ENCODE results near the gene SASH1.

The SASH1 gene

GRCh38 chr6:148450866-148451265 lies 108.2 kb downstream of the SASH1 start:
- H3K9me3 Mint-ChIP-seq, result no peaks in the 10 kb centered on the region
- peaks cover 31 to 74% of the 10 kb centered on the region in 2 donors for H3K27me3 Mint-ChIP-seq
- DNase-seq (no peak), ATAC-seq (replicated peaks) (no peak)
- H3K27ac Mint-ChIP-seq, result no peak overlapping the region
- peaks cover 4 to 8% of the 10 kb centered on the region in 2 donors for H3K4me1 Mint-ChIP-seq
- no peak overlapping the region for H3K4me3 Mint-ChIP-seq
- H3K36me3 Mint-ChIP-seq, result no peaks in the 10 kb centered on the region

GRCh38 chr6:148451690-148452089 lies 109.1 kb downstream of the SASH1 start:
- H3K4me1 Mint-ChIP-seq, result peaks cover 4 to 8% of the 10 kb centered on the region in 2 donors
- no peaks in the 10 kb centered on the region for H3K9me3 Mint-ChIP-seq
- DNase-seq, result no peak
- no peak overlapping the region for H3K4me3 Mint-ChIP-seq
- no peak overlapping the region for H3K27ac Mint-ChIP-seq
- peak; percentile 72 to 83 for ATAC-seq (replicated peaks)
- peaks cover 34 to 67% of the 10 kb centered on the region in 2 donors for H3K27me3 Mint-ChIP-seq
- no peaks in the 10 kb centered on the region for H3K36me3 Mint-ChIP-seq

- H3K4me1 Mint-ChIP-seq, result peaks cover 4 to 8% of the 10 kb centered on the region in 2 donors
- ATAC-seq (replicated peaks), result no peak
- no peaks in the 10 kb centered on the region for H3K9me3 Mint-ChIP-seq
- no peaks in the 10 kb centered on the region for H3K36me3 Mint-ChIP-seq
- no peak for DNase-seq
- no peak overlapping the region for H3K4me3 Mint-ChIP-seq
- H3K27me3 Mint-ChIP-seq, result peaks cover 26 to 66% of the 10 kb centered on the region in 2 donors
- H3K27ac Mint-ChIP-seq, result no peak overlapping the region
Observed at GRCh38 chr6:148452876-148453275, 110.2 kb downstream of the SASH1 start.

DNA sequence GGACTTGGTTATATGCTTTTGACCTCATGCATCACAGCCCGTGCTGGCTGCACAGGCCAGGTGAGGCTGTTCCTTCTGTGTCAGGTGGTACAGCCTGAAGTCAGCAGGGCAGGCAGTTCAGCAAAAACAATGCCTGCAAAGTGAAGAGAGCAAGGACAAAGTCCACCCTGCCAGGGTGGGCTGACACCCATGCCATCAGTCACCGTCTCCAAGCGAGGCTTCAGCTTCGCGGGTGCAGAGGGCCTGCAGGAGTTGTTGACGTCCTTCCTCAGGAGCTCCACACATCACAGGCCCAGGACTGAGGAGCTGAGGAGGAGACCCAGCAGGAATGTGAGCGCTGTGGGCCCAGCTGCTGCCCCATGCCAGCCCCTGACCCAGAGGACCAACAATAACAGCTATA lies 111.3 kb downstream of the SASH1 start:
- Mint-ChIP-seq H3K27ac (no peak overlapping the region), H3K9me3 (no peaks in the 10 kb centered on the region)
- ATAC-seq (replicated peaks), result no peak

DNA sequence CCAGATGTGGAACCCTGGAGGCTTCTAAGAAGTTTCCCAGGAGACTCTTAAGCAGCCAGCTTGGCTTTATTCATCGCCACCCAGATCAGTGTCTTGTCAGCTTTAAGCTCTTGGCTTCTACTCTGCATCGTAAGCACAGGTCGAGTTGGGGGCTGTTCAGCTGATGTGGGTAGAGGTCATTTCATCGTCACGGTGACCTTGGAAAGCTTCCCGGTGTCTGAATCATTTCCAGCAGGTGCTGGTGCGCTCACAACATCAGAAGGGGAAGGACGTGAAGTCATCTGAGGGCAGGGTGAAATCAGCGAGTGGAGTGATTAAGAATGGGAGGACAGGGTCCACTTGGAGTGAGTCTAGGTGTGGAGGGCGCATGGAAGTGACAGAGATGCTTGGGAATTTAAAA lies 112.6 kb downstream of the SASH1 start:
- H3K9me3 Mint-ChIP-seq, result no peaks in the 10 kb centered on the region

More for the DNA sequence above, 111.3 kb downstream of the SASH1 start:
- no peaks in the 10 kb centered on the region for H3K36me3 Mint-ChIP-seq
- H3K27me3 Mint-ChIP-seq, result peaks cover 16 to 59% of the 10 kb centered on the region in 2 donors
- no peak overlapping the region for H3K4me3 Mint-ChIP-seq
- no peaks in the 10 kb centered on the region for H3K4me1 Mint-ChIP-seq
- DNase-seq, result no peak

DNA sequence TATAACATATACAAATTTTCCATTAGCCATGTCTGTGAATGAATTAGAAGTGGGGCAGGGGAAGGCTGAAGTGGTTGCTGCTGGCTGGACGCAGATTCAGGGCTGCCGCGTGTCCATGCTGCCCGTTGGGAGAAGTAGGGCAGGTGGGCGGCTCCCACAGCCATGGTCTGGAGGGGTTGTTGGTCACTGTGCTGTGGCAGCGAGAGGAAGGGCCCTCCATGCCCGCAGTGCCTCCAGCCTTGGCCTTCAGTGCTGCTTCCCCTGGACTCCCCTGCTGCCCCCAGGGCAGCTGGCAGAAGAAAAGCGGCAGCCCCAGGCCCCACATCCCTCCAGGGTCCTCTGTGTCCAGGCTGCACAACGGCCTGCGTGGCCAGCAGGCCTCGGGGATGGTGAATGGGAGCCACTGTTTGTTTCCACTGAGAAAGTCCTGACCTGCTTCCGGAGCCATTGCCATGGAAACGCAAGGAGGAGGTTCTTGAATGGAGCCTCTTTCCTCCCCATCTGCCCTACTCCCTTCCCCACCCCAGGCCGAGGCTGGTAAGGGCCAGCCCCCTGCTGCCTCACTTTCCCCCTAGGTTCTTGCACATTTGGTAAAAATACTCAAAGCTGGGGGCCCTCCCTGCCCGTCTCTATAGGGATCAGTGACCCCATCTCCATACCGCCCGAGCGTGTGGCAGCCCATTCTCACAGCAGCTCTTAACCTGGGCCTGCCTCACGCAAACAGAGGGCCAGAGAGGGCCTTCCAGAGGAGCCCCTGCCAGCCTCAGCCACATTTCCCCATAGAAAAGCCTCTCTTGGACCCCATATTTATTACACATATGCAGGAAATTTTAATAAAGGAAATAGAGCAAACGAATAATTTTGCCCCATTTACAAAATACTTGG lies 113.3 kb downstream of the SASH1 start:
- no peak overlapping the region for H3K4me3 Mint-ChIP-seq
- H3K36me3 Mint-ChIP-seq, result no peaks in the 10 kb centered on the region
- no peak for DNase-seq
- H3K9me3 Mint-ChIP-seq, result no peaks in the 10 kb centered on the region
- peaks cover 12 to 56% of the 10 kb centered on the region in 2 donors for H3K27me3 Mint-ChIP-seq
- ATAC-seq (replicated peaks), result no peak
- H3K27ac Mint-ChIP-seq, result no peak overlapping the region
- no peaks in the 10 kb centered on the region for H3K4me1 Mint-ChIP-seq

More for the DNA sequence above, 112.6 kb downstream of the SASH1 start:
- H3K4me1 Mint-ChIP-seq, result no peaks in the 10 kb centered on the region
- no peaks in the 10 kb centered on the region for H3K36me3 Mint-ChIP-seq
- H3K27ac Mint-ChIP-seq, result no peak overlapping the region
- no peak for ATAC-seq (replicated peaks)
- no peak overlapping the region for H3K4me3 Mint-ChIP-seq
- H3K27me3 Mint-ChIP-seq, result peaks cover 14 to 59% of the 10 kb centered on the region in 2 donors
- no peak for DNase-seq

- no peak for DNase-seq
- no peak overlapping the region for H3K4me3 Mint-ChIP-seq
- H3K27ac Mint-ChIP-seq, result no peak overlapping the region
- H3K36me3 Mint-ChIP-seq, result no peaks in the 10 kb centered on the region
- peaks cover 12 to 49% of the 10 kb centered on the region in 2 donors for H3K27me3 Mint-ChIP-seq
- H3K9me3 Mint-ChIP-seq, result no peaks in the 10 kb centered on the region
- ATAC-seq (replicated peaks), result no peak
- H3K4me1 Mint-ChIP-seq, result no peaks in the 10 kb centered on the region
Observed at GRCh38 chr6:148457137-148457842, 114.7 kb downstream of the SASH1 start.

DNA sequence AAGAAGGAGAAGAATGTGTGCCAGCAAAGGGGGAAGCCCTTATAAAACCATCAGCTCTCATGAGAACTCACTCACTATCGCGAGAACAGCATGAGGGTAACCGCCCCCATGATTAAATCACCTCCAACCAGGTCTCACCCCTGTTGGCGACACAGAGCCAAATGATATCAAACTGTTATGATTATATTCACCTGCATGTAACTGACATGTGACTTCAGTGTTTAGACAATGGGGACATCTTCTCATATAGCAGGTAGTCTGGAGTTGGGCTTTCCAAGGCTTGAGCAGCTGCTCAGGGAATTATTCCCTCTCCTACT lies 115.2 kb downstream of the SASH1 start:
- Mint-ChIP-seq H3K27me3 (peaks cover 12 to 49% of the 10 kb centered on the region in 2 donors), H3K27ac (no peak overlapping the region), H3K4me3 (no peak overlapping the region), H3K9me3 (no peaks in the 10 kb centered on the region), H3K4me1 (no peaks in the 10 kb centered on the region), H3K36me3 (no peaks in the 10 kb centered on the region)
- no peak for DNase-seq
- no peak for ATAC-seq (replicated peaks)

DNA sequence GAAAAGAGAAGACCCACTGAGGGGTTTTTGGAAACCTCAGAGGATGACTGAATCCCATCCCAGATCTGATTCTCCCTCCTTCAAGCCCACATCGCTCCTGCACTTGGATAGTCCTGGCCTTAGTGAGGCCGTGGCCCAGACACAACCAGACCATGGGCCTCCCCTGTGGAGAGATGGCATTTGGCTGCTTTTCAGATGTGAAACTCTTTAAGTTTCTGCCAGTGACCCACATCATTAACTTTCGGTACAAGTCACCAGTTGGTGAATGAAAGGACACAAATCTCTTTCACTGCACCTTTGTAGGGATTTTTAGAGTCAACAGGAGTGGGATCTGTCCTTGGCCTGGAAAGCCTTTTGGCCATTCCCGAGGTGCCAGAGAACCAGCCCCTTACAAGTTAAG lies 116.6 kb downstream of the SASH1 start:
- Mint-ChIP-seq H3K27me3 (peaks cover 14 to 43% of the 10 kb centered on the region in 2 donors), H3K27ac (no peak overlapping the region), H3K4me3 (no peak overlapping the region), H3K36me3 (no peaks in the 10 kb centered on the region), H3K4me1 (no peaks in the 10 kb centered on the region), H3K9me3 (no peaks in the 10 kb centered on the region)
- no peak for ATAC-seq (replicated peaks)
- DNase-seq, result no peak

GRCh38 chr6:148460876-148461646 lies 118.4 kb downstream of the SASH1 start:
- no peak for DNase-seq
- H3K27me3 Mint-ChIP-seq, result peaks cover 17 to 45% of the 10 kb centered on the region in 2 donors

GRCh38 chr6:148461986-148462577 lies 119.4 kb downstream of the SASH1 start:
- ATAC-seq (replicated peaks) (no peak), DNase-seq (no peak)
- Mint-ChIP-seq H3K4me3 (no peak overlapping the region), H3K27me3 (peaks cover 14 to 48% of the 10 kb centered on the region in 2 donors), H3K36me3 (no peaks in the 10 kb centered on the region), H3K4me1 (peaks cover 10 to 16% of the 10 kb centered on the region in 2 donors), H3K27ac (no peak overlapping the region), H3K9me3 (no peaks in the 10 kb centered on the region)

More at GRCh38 chr6:148460876-148461646, 118.4 kb downstream of the SASH1 start:
- Mint-ChIP-seq H3K36me3 (no peaks in the 10 kb centered on the region), H3K4me3 (no peak overlapping the region), H3K4me1 (peaks cover 9 to 13% of the 10 kb centered on the region in 2 donors), H3K9me3 (no peaks in the 10 kb centered on the region), H3K27ac (no peak overlapping the region)
- ATAC-seq (replicated peaks), result no peak

DNA sequence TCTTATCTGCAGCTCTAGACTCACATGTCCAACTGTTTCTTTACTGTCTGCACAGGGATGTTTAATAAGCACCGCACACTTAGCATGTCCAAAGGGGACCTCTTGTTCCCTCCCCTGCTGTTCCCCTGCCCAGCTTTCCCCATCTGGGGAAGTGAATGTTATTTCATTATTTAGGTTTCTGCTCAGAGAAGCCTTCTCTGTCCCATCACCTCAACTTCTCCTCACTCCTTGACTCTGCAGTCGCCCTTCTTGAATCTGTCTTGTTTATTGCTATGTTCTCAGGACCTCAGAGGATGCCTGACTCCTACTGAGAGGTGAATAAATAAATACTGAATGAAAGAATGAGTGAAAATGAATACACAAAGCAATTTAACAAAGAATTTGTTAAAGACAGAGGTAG lies 121.0 kb downstream of the SASH1 start:
- Mint-ChIP-seq H3K36me3 (no peaks in the 10 kb centered on the region), H3K4me1 (peaks cover 10 to 23% of the 10 kb centered on the region in 2 donors), H3K27me3 (peaks cover 18 to 45% of the 10 kb centered on the region in 2 donors), H3K9me3 (no peaks in the 10 kb centered on the region), H3K27ac (no peak overlapping the region), H3K4me3 (no peak overlapping the region)
- no peak for DNase-seq
- ATAC-seq (replicated peaks), result no peak

- H3K36me3 Mint-ChIP-seq, result no peaks in the 10 kb centered on the region
- H3K4me3 Mint-ChIP-seq, result no peak overlapping the region
- DNase-seq (peak; percentile 33), ATAC-seq (replicated peaks) (peak; percentile 74 to 84)
- H3K9me3 Mint-ChIP-seq, result no peaks in the 10 kb centered on the region
- no peak overlapping the region for H3K27ac Mint-ChIP-seq
- peaks cover 18 to 45% of the 10 kb centered on the region in 2 donors for H3K27me3 Mint-ChIP-seq
- H3K4me1 Mint-ChIP-seq, result peaks cover 10 to 23% of the 10 kb centered on the region in 2 donors
Observed at GRCh38 chr6:148464319-148465010, 121.8 kb downstream of the SASH1 start.
